Caco-2 (cell line): ENCODE data around the gene PARVG. TPM values are rescaled to one million over a fixed set of nuclear protein-coding genes. Genes with fewer than 3 reads are reported as not detected.

Experiments
- BruUV-seq: library from RNA; stranded (reverse); fragments of 400-500 nt; replicated peaks from 2 replicates; lab custom pipeline; 2021; lab: Mats Ljungman, UMichigan
- CTCF ChIA-PET: fragments of 300-600 bp; sonication (Branson Sonifier 250); formaldehyde crosslinking; loops from one replicate; lab custom pipeline; 2022; ENCODE audit warnings: antibody characterized with exemption; lab: Charles Lee
- POLR2A ChIA-PET: fragments of 300-600 bp; sonication (Branson Sonifier 250); formaldehyde crosslinking; loops from one replicate; lab custom pipeline; 2022; ENCODE audit warnings: antibody characterized with exemption; lab: Charles Lee
- DNase-seq, 2 experiments: peaks; one replicate each; pipeline versions ENCODE4 v3.0.0 to v3.0.0-alpha.2; 2020 to 2022
- H3K27me3 ChIP-seq: replicated peaks from 2 replicates; pipeline ENCODE4 v1.6.0; 2011; ENCODE audit warnings: low read length; ENCODE audit not compliant: control insufficient read depth, insufficient read depth
- H3K36me3 ChIP-seq: 2 replicates; pipeline ENCODE4 v1.5.1; 2011; ENCODE audit warnings: low read length; ENCODE audit not compliant: control insufficient read depth, insufficient read depth
- H3K4me1 ChIP-seq: fragments of 250-450 bp; sonication (Bioruptor Pico); 2 replicates; pipeline ENCODE4 v1.5.1; 2020; ENCODE audit warnings: mild to moderate bottlenecking
- H3K4me3 ChIP-seq: 2 replicates; pipeline ENCODE4 v1.5.1; 2011; ENCODE audit warnings: low read depth, mild to moderate bottlenecking, control low read depth, low read length
- H3K9me3 ChIP-seq: fragments of 250-450 bp; sonication (Bioruptor Pico); 2 replicates; pipeline ENCODE4 v1.5.1; 2020; ENCODE audit warnings: mild to moderate bottlenecking, moderate library complexity
- H3K27ac Mint-ChIP-seq: one replicate; pipeline ENCODE4 v1.8.0; 2022; ENCODE audit warnings: mixed read lengths; ENCODE audit not compliant: unreplicated experiment
- H3K27me3 Mint-ChIP-seq: one replicate; pipeline ENCODE4 v1.8.0; 2022; ENCODE audit warnings: mixed read lengths; ENCODE audit not compliant: insufficient read depth, unreplicated experiment
- H3K36me3 Mint-ChIP-seq: one replicate; pipeline ENCODE4 v1.8.0; 2022; ENCODE audit warnings: mild to moderate bottlenecking, mixed read lengths; ENCODE audit not compliant: insufficient read depth, unreplicated experiment
- H3K4me1 Mint-ChIP-seq: one replicate; pipeline ENCODE4 v1.8.0; 2022; ENCODE audit warnings: low read depth, mixed read lengths; ENCODE audit not compliant: unreplicated experiment
- H3K4me3 Mint-ChIP-seq: one replicate; pipeline ENCODE4 v1.8.0; 2022; ENCODE audit warnings: mild to moderate bottlenecking, moderate library complexity, mixed read lengths; ENCODE audit not compliant: unreplicated experiment
- H3K9me3 Mint-ChIP-seq: one replicate; pipeline ENCODE4 v1.8.0; 2022; ENCODE audit warnings: mixed read lengths; ENCODE audit not compliant: unreplicated experiment
- CTCF ChIP-seq, 2 experiments: fragments of 200-600 bp in 1 of 2; IDR thresholded peaks; 1 replicate in 1 of 2; 2 replicates in 1 of 2; pipeline versions ENCODE4 v1.5.1 to v1.8.0; 2011 to 2022; ENCODE audit warnings: antibody characterized with exemption in 1 of 2, control low read depth in 1 of 2, inconsistent platforms in 1 of 2, low read depth in 1 of 2, low read length in 1 of 2, mild to moderate bottlenecking in 1 of 2, moderate library complexity in 1 of 2; ENCODE audit not compliant: insufficient read depth in 1 of 2, severe bottlenecking in 1 of 2, unreplicated experiment in 1 of 2
- intact Hi-C: fragments of 100-400 bp; cut with micrococcal nuclease; formaldehyde crosslinking; loops from one replicate; pipeline ENCODE4 v1.10.0; 2022; ENCODE audit not compliant: unreplicated experiment
- total RNA-seq: library from RNA; stranded (reverse); gene quantifications from 2 replicates; pipeline ENCODE4 v1.2.3, GENCODE V29; 2022

PARVG gene
- total RNA-seq, 1 experiment from 2014 or later, result not detected

GRCh38 chr22:44132724-44133123 is 48.0 kb upstream of the PARVG start:
- peaks cover 26% of the 10 kb centered on the region for H3K9me3 Mint-ChIP-seq
- no peaks in the 10 kb centered on the region for H3K4me1 Mint-ChIP-seq
- H3K4me3 ChIP-seq, result no peak overlapping the region
- H3K36me3 Mint-ChIP-seq, result peaks cover 13% of the 10 kb centered on the region
- POLR2A ChIA-PET, result no interaction called here
- no peak overlapping the region for H3K27ac Mint-ChIP-seq
- H3K4me1 ChIP-seq, result no peaks in the 10 kb centered on the region
- intact Hi-C loops, result no loop called here
- no peaks in the 10 kb centered on the region for H3K27me3 ChIP-seq
- peaks cover 12% of the 10 kb centered on the region for H3K9me3 ChIP-seq
- BruUV-seq, result no TSS peak
- no peak overlapping the region for H3K4me3 Mint-ChIP-seq
- no peak for TF ChIP-seq CTCF (IDR thresholded peaks at IDR 0.05; ENCODE audit: insufficient read depth in 1 of 2, low read depth in 1 of 2, low read length in 1 of 2, severe bottlenecking in 1 of 2, unreplicated experiment in 1 of 2)
- no peaks in the 10 kb centered on the region; the same call in none of the 2 replicates for H3K36me3 ChIP-seq
- no peaks in the 10 kb centered on the region for H3K27me3 Mint-ChIP-seq
- no peak for DNase-seq
- CTCF ChIA-PET, result no interaction called here

GRCh38 chr22:44133161-44133560 is 47.6 kb upstream of the PARVG start:
- Mint-ChIP-seq H3K4me1 (no peaks in the 10 kb centered on the region), H3K27me3 (no peaks in the 10 kb centered on the region), H3K9me3 (peaks cover 28% of the 10 kb centered on the region), H3K36me3 (peaks cover 17% of the 10 kb centered on the region), H3K4me3 (no peak overlapping the region), H3K27ac (no peak overlapping the region)
- TF ChIP-seq CTCF (IDR thresholded peaks at IDR 0.05; ENCODE audit: insufficient read depth in 1 of 2, low read depth in 1 of 2, low read length in 1 of 2, severe bottlenecking in 1 of 2, unreplicated experiment in 1 of 2), result no peak
- Histone ChIP-seq H3K4me3 (no peak overlapping the region), H3K4me1 (no peaks in the 10 kb centered on the region), H3K9me3 (peaks cover 15% of the 10 kb centered on the region), H3K27me3 (no peaks in the 10 kb centered on the region), H3K36me3 (no peaks in the 10 kb centered on the region; the same call in none of the 2 replicates)
- ChIA-PET CTCF (no interaction called here), POLR2A (no interaction called here)
- intact Hi-C loops, result no loop called here
- no peak for DNase-seq
- no TSS peak for BruUV-seq

- BruUV-seq, result no TSS peak
- Mint-ChIP-seq H3K36me3 (peaks cover 17% of the 10 kb centered on the region), H3K27ac (no peak overlapping the region), H3K9me3 (peaks cover 29% of the 10 kb centered on the region), H3K27me3 (no peaks in the 10 kb centered on the region), H3K4me3 (no peak overlapping the region), H3K4me1 (no peaks in the 10 kb centered on the region)
- intact Hi-C loops, result no loop called here
- H3K9me3 ChIP-seq, result peaks cover 15% of the 10 kb centered on the region
- no peaks in the 10 kb centered on the region; the same call in none of the 2 replicates for H3K36me3 ChIP-seq
- DNase-seq, result no peak
- H3K27me3 ChIP-seq, result no peaks in the 10 kb centered on the region
- TF ChIP-seq CTCF (IDR thresholded peaks at IDR 0.05; ENCODE audit: insufficient read depth in 1 of 2, low read depth in 1 of 2, low read length in 1 of 2, severe bottlenecking in 1 of 2, unreplicated experiment in 1 of 2), result no peak
- H3K4me3 ChIP-seq, result no peak overlapping the region
- ChIA-PET CTCF (no interaction called here), POLR2A (no interaction called here)
- H3K4me1 ChIP-seq, result no peaks in the 10 kb centered on the region
These were observed 46.7 kb upstream of the PARVG start for GRCh38 chr22:44133901-44134571.
